Measurements from ENCODE around the gene C2orf76.

- no peak for TF ChIP-seq POLR2A (IDR thresholded peaks at IDR 0.05)
- TF ChIP-seq, protein P1, sequence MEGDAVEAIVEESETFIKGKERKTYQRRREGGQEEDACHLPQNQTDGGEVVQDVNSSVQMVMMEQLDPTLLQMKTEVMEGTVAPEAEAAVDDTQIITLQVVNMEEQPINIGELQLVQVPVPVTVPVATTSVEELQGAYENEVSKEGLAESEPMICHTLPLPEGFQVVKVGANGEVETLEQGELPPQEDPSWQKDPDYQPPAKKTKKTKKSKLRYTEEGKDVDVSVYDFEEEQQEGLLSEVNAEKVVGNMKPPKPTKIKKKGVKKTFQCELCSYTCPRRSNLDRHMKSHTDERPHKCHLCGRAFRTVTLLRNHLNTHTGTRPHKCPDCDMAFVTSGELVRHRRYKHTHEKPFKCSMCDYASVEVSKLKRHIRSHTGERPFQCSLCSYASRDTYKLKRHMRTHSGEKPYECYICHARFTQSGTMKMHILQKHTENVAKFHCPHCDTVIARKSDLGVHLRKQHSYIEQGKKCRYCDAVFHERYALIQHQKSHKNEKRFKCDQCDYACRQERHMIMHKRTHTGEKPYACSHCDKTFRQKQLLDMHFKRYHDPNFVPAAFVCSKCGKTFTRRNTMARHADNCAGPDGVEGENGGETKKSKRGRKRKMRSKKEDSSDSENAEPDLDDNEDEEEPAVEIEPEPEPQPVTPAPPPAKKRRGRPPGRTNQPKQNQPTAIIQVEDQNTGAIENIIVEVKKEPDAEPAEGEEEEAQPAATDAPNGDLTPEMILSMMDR (IDR thresholded peaks at IDR 0.05), result no peak
Observed at GRCh38 chr2:119253114-119253702, 113.4 kb downstream of the C2orf76 start.
